HG02885 (cell line): ENCODE data around the gene COQ8A.

Experiments
- ATAC-seq: cut with Tn5 transposase; IDR thresholded peaks from one replicate; pipeline ENCODE4 v1.9.1; 2021; ENCODE audit warnings: mild to moderate bottlenecking; ENCODE audit not compliant: unreplicated experiment, poor library complexity

The COQ8A gene

GRCh38 chr1:226967665-226968064, 27.6 kb downstream of the COQ8A start:
- no peak for ATAC-seq

DNA sequence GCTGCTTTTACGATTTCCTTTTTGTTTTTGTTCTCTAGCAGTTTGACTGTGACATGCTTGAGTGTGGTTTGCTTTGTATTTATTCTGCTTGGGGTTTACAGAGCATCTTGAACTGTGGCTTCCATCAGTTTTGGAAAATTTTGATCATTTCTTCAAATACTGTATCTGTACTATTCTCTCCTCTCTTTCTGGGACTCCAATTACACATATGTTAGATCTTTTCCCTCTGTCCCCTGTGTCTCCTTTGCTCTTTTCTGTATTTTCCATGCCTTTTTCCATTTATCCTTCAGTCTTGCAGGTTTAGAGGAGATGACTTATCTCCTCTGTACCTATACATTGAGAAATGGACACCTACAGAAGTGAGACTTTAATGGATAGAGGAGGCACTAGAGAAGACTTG, 31.7 kb downstream of the COQ8A start:
- no peak for ATAC-seq

GRCh38 chr1:226972931-226973330, 32.8 kb downstream of the COQ8A start:
- no peak for ATAC-seq

- ATAC-seq = no peak
Observed at GRCh38 chr1:226973371-226973897, 33.3 kb downstream of the COQ8A start.

DNA sequence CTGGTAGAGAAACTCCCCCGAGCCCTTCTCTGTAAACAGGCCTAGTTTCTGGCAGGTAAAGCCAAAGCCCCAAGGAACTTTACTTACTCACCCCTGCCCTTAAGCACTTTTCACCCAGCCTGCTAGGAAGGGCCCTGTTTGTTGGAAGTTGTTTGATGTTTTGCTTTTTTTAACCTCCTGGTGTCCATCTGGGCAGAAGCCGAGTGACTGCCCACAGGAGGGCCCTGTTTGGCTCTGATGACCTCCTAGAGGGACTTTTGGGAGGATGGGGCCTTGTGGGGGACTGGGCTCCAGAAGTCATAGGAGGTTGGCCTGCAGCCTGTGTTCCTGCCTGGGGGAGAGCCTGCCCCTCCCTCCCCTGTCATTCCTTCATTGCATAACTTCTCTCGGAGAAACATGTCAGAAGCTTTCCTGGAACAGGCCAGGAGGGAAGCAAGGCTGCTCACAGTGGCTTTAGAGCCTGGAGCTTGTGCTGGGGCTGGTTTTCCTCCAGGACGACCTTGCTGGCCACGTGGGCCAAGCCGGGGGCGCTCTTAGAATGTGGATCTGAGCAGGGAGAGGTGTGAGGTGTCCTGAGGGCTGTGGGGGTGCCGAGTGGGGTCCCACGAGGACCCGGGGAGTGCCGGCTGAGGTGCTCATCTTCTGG, 33.9 kb downstream of the COQ8A start:
- no peak for ATAC-seq

DNA sequence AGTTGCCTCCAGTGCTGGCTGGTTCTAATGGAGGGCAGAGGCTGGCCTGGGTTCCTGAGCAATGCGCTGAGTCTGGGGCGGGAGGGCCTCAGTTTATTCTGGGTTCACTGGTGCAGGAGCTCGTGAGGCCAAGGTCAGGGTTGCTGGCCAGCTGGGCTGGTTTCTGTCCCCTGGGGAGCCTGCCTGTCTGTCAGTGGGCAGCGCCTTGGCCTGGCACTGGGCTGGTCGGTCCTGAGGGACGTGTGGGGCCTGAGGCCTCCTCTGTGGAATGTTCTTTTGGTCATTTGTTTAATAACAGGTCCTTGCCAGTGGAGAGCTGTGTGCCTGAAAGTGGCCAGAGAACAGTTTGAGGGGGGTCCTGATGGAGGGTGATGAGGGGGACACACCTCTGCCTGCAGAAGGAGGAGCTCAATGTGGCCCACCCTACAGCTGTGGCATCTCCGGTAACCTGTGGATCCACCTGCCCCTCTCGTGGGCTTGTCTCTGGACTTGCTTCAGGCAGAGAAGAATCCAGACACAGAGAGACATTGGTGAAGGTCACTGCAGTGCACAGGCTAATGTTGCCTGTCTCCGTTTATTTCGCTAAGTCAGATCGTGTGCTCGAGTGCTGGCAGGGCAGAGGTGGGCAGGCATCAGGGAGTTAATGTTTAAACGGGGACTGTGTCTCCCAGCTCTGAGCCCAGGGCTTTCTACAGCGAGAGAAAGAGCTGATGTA, 34.6 kb downstream of the COQ8A start:
- no peak for ATAC-seq

DNA sequence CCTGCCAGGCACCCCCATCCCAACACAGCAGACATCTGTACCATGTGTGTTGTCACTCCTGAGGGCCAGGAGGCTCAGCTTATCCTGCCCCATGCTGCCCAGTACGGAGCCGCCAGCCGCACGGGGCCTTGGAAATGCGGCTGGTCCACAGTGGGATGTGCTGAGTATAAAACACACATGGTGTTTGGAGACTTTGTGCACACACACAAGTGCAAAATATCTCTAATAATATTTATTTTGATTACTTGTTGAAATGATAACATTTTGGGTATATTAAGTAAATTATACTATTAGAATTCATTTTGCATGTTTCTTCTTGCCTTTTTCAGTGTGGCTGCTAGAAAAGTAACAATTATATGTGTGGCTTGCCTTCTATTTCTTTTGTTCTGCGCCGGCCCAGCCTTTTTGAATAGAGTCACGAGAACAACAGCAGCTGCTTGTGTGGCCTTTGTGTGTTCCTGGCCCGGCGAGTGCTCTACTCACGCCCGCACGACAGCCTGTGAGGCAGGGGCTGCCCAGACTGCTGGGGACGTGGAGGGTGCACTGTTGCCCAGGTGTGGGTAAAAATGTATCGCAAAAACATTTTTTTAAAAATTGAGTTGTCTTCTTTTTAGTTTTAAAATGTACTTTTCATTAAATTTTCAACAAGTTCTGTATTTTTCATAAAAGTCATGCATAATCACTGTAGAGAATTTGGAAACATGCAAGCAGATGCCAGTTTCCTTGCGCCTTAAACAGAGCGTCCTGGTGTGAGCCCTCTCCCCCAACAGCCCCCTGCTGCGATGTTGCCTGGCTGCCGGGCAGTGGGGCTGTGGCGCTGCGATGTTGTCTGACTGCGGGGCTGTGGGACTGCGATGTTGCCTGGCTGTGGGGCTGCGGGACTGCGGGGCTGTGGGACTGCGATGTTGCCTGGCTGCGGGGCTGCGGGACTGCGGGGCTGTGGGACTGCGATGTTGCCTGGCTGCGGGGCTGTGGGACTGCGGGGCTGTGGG, 35.5 kb downstream of the COQ8A start:
- ATAC-seq = no peak

DNA sequence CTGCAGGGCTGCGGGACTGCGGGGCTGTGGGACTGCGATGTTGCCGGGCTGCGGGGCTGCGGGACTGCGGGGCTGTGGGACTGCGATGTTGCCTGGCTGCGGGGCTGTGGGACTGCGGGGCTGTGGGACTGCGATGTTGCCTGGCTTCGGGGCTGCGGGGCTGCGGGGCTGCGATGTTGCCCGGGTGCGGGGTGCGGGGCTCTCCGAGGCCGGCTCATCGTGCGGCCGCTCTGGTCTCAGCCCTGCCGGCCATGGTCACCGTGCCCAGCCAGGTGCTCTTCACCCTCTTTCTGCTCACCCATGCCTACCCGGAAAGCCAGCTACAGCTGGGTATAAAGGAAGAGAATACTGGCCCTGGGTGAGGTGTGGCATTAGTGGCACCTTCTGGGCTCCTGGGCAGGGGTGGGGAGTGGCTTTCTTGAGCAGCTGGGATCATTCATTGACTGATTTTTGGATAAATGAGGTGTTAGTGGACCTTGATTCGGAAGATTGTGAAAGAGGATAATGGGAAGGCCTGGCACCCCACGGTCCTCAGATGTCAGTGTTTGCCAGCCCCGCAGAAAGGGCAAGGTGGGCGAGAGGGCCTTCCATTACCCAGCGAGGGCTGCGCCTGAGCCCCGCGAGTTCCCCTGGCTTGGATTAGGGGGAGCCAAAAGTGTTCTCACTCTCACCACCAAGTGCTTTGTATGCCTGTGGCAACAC, 36.3 kb downstream of the COQ8A start:
- no peak for ATAC-seq

- ATAC-seq = no peak
Observed at GRCh38 chr1:226976978-226977642, 37.0 kb downstream of the COQ8A start.

GRCh38 chr1:226977643-226978431, 37.7 kb downstream of the COQ8A start:
- no peak for ATAC-seq

- no peak for ATAC-seq
Observed at GRCh38 chr1:226978432-226979114, 38.5 kb downstream of the COQ8A start.

DNA sequence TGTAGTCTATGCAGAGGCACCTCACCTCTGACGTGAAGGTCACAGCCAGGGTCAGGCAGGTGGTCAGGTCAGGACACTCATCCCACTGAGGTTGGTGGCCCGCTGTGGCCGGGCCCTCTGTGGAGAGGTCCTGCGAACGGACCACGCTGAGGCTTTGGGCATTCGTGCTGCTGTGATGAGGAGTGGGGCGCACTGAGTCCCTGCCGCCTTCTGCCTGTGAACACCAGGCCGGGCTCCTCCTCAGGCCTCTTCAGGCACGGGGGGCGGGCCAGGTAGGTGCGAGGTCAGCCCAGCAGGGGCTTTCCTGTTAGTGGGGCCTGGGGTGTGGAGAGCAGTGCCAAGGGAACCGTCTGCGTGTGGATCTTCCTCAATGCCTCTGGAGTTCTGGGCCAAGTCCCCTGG, 39.0 kb downstream of the COQ8A start:
- ATAC-seq = no peak

- ATAC-seq = no peak
Observed at GRCh38 chr1:226979517-226980121, 39.5 kb downstream of the COQ8A start.

DNA sequence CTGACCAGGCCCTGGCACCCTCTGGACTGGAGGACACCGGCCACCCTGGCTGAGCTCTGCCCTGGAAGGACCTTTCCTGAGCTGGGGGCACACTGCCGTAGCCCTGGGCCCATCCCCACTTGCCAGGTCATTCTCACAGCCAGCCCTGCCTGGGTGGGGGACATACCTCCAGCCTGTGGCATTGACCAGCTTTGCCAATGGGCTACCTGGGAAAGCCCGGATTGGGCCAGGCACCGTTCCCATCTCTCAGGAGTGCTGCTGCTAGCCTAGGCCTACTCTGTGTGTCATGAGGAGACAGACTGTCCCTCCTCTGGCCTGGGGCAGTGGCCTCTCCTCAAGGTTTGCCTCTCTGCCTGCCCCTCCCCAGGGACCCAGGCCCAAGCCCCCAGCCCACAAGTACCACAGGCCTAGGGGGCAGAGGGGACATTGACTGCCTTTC, 40.0 kb downstream of the COQ8A start:
- ATAC-seq = no peak

GRCh38 chr1:226980565-226981385, 40.7 kb downstream of the COQ8A start:
- ATAC-seq = no peak

- ATAC-seq = no peak
Observed at GRCh38 chr1:226981386-226981817, 41.3 kb downstream of the COQ8A start.

DNA sequence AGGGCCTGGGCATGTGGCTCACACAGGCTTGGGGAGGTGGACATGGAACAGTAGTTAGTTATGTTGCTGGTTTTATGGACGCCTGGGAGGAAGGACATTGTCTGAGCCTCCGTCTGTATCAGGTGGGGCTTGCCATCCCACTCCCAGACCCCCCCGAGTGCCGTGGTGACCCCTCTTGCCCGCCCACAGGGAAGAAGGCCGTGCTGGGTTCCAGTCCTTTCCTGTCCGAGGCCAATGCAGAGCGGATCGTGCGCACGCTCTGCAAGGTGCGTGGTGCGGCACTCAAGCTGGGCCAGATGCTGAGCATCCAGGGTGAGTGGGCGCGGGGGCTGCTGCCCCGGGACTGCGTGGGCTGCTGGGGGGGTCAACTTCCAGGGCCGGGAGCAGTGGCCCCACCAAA, 41.7 kb downstream of the COQ8A start:
- ATAC-seq = no peak
